CD14-positive monocyte (primary cell): ENCODE data around the gene ANKRD55. TPM values are rescaled to one million over a fixed set of nuclear protein-coding genes. Genes with fewer than 3 reads are reported as not detected.

Experiments
- DNase-seq, 3 donors: peaks; one replicate each; pipeline ENCODE4 v3.0.0-alpha.2; 2011 to 2022
- H2AFZ ChIP-seq: 2 replicates; pipeline ENCODE4 v1.6.0; 2012; ENCODE audit warnings: mild to moderate bottlenecking, low read depth, low read length, inconsistent platforms; ENCODE audit not compliant: insufficient read depth, poor library complexity, severe bottlenecking
- H3K27ac ChIP-seq, 2 donors: 1 replicate in 1 of 2; 2 replicates in 1 of 2; pipeline ENCODE4 v1.5.1; 2012 to 2013; ENCODE audit warnings: low read length in 2 of 2, control low read depth in 1 of 2, inconsistent platforms in 1 of 2, low read depth in 1 of 2, mild to moderate bottlenecking in 1 of 2
- H3K27me3 ChIP-seq, 2 donors: one replicate each; pipeline versions ENCODE4 v1.6.0 to v1.6.1; 2011 to 2013; ENCODE audit warnings: low read length in 2 of 2; ENCODE audit not compliant: control insufficient read depth in 2 of 2, insufficient read depth in 2 of 2
- H3K36me3 ChIP-seq, 2 donors: replicated peaks in 1 of 2; 1 replicate in 1 of 2; 2 replicates in 1 of 2; pipeline versions ENCODE4 v1.5.1 to v1.6.1; 2012 to 2013; ENCODE audit warnings: low read length in 2 of 2, control low read depth in 1 of 2, inconsistent platforms in 1 of 2, mild to moderate bottlenecking in 1 of 2; ENCODE audit not compliant: insufficient read depth in 2 of 2, control insufficient read depth in 1 of 2
- H3K4me1 ChIP-seq, 2 donors: 1 replicate in 1 of 2; 2 replicates in 1 of 2; pipeline versions ENCODE4 v1.5.1 to v1.6.1; 2012 to 2013; ENCODE audit warnings: low read length in 2 of 2, control low read depth in 1 of 2, inconsistent platforms in 1 of 2, mild to moderate bottlenecking in 1 of 2, moderate library complexity in 1 of 2; ENCODE audit not compliant: insufficient read depth in 2 of 2, control insufficient read depth in 1 of 2
- H3K4me2 ChIP-seq: replicated peaks from 2 replicates; pipeline ENCODE3; 2012; ENCODE audit warnings: low read length, moderate library complexity, mild to moderate bottlenecking; ENCODE audit not compliant: poor library complexity, severe bottlenecking; ENCODE audit errors: extremely low read depth
- H3K4me3 ChIP-seq, 3 experiments: fragments of 200-600 bp in 1 of 3; sonication (generic) in 1 of 3; replicated peaks in 1 of 3; 1 replicate in 2 of 3; 2 replicates in 1 of 3; pipeline ENCODE4 v1.5.1; 2011 to 2013; ENCODE audit warnings: low read length in 3 of 3, mild to moderate bottlenecking in 3 of 3, control low read depth in 2 of 3, low read depth in 2 of 3, inconsistent platforms in 1 of 3, moderate library complexity in 1 of 3
- H3K79me2 ChIP-seq: 2 replicates; pipeline ENCODE4 v1.6.0; 2012; ENCODE audit warnings: mild to moderate bottlenecking, control low read depth, inconsistent platforms, low read length, moderate library complexity; ENCODE audit not compliant: insufficient read depth
- H3K9ac ChIP-seq: 2 replicates; pipeline ENCODE4 v1.6.0; 2017; ENCODE audit warnings: low read length, mild to moderate bottlenecking; ENCODE audit not compliant: insufficient read depth, poor library complexity, severe bottlenecking
- H3K9me3 ChIP-seq, 2 donors: replicated peaks in 1 of 2; 1 replicate in 1 of 2; 2 replicates in 1 of 2; pipeline versions ENCODE4 v1.5.1 to v1.6.1; 2012 to 2013; ENCODE audit warnings: low read length in 2 of 2, control low read depth in 1 of 2; ENCODE audit not compliant: control insufficient read depth in 1 of 2, insufficient read depth in 1 of 2
- H4K20me1 ChIP-seq: 2 replicates; pipeline ENCODE4 v1.6.0; 2012; ENCODE audit warnings: mild to moderate bottlenecking, low read length, control low read depth, moderate library complexity; ENCODE audit not compliant: insufficient read depth
- H3K27ac Mint-ChIP-seq, 7 donors: one replicate each; pipeline ENCODE4 v1.8.0; 2020; ENCODE audit warnings: mild to moderate bottlenecking in 7 of 7, mixed read lengths in 7 of 7, moderate library complexity in 6 of 7, inconsistent platforms in 2 of 7
- H3K27me3 Mint-ChIP-seq, 3 donors: one replicate each; pipeline ENCODE4 v1.8.0; 2021 to 2022; ENCODE audit warnings: low read depth in 3 of 3, mild to moderate bottlenecking in 3 of 3, mixed read lengths in 3 of 3, moderate library complexity in 3 of 3, inconsistent platforms in 1 of 3
- H3K36me3 Mint-ChIP-seq, 2 donors: one replicate each; pipeline ENCODE4 v1.8.0; 2020; ENCODE audit warnings: mixed read lengths in 2 of 2, inconsistent platforms in 1 of 2, mild to moderate bottlenecking in 1 of 2
- H3K4me1 Mint-ChIP-seq: one replicate; pipeline ENCODE4 v1.8.0; 2020; ENCODE audit warnings: mild to moderate bottlenecking, mixed read lengths
- H3K4me3 Mint-ChIP-seq, 2 donors: one replicate each; pipeline ENCODE4 v1.8.0; 2020; ENCODE audit warnings: mild to moderate bottlenecking in 2 of 2, mixed read lengths in 2 of 2, moderate library complexity in 1 of 2
- H3K9me3 Mint-ChIP-seq, 7 donors: one replicate each; pipeline ENCODE4 v1.8.0; 2020 to 2022; ENCODE audit warnings: mixed read lengths in 7 of 7, mild to moderate bottlenecking in 6 of 7, moderate library complexity in 6 of 7, inconsistent platforms in 2 of 7
- CTCF ChIP-seq: fragments of 200-600 bp; IDR thresholded peaks from one replicate; pipeline ENCODE4 v1.8.0; 2022; ENCODE audit warnings: antibody characterized with exemption, mild to moderate bottlenecking
- WGBS: methylation state at CpG from one replicate; pipeline ENCODE4 v1.1.5; 2013; ENCODE audit warnings: missing lambda C conversion rate; ENCODE audit not compliant: insufficient coverage; 5-methylcytosine and 5-hydroxymethylcytosine counted together
- intact Hi-C, 2 donors: fragments of 100-400 bp; cut with micrococcal nuclease; formaldehyde crosslinking; loops; one replicate each; pipeline versions ENCODE4 v1.15.0 to v1.15.1; 2023
- polyA plus RNA-seq, 3 donors: library from polyadenylated mRNA; depleted of rRNA in 1 of 3; unstranded in 2 of 3; stranded (reverse) in 1 of 3; fragments of 300-500 nt in 2 of 3; fragments of >200 nt in 1 of 3; fragmentation: Illumina TruSeq in 2 of 3; gene quantifications; 1 replicate in 2 of 3; 2 replicates in 1 of 3; pipeline ENCODE4 v1.2.3, GENCODE V29; 2012 to 2021

ANKRD55 gene
- polyA plus RNA-seq, 3 donors, result 0.20 to 0.55 (median 0.28) TPM

GRCh38 chr5:56091664-56092063 lies 141.5 kb downstream of the ANKRD55 start:
- H3K4me3 ChIP-seq, result no peak overlapping the region
- no peak overlapping the region for H2AFZ ChIP-seq
- no peaks in the 10 kb centered on the region for H3K36me3 ChIP-seq
- Mint-ChIP-seq H3K4me3 (no peak overlapping the region), H3K27me3 (peaks cover 0 to 1% (median 0%) of the 10 kb centered on the region in 3 donors), H3K9me3 (peaks cover 0 to 4% (median 2%) of the 10 kb centered on the region in 7 donors), H3K4me1 (peaks cover 23% of the 10 kb centered on the region), H3K36me3 (no peaks in the 10 kb centered on the region), H3K27ac (no peak overlapping the region)
- no peak for DNase-seq
- peaks cover 10 to 12% of the 10 kb centered on the region in 2 donors for H3K4me1 ChIP-seq
- H4K20me1 ChIP-seq, result no peaks in the 10 kb centered on the region
- H3K9me3 ChIP-seq, result no peaks in the 10 kb centered on the region
- no peak overlapping the region for H3K27ac ChIP-seq
- no peak for TF ChIP-seq CTCF
- H3K4me2 ChIP-seq, result no peak overlapping the region
- no peaks in the 10 kb centered on the region for H3K27me3 ChIP-seq
- intact Hi-C loops, result no loop called here
- no peak overlapping the region for H3K9ac ChIP-seq
- H3K79me2 ChIP-seq, result no peaks in the 10 kb centered on the region

- peak overlapping the region in 1 of 7 donors; percentile 6 for H3K27ac Mint-ChIP-seq
- H3K9me3 Mint-ChIP-seq, result peaks cover 0 to 4% (median 2%) of the 10 kb centered on the region in 7 donors
- no peak overlapping the region for H3K4me2 ChIP-seq
- no peak for TF ChIP-seq CTCF
- no peak for DNase-seq
- WGBS, result 87% methylated on average over 6 of the region's 7 CpGs
- peak overlapping the region; percentile 35 for H2AFZ ChIP-seq
- peaks cover 10 to 12% of the 10 kb centered on the region in 2 donors for H3K4me1 ChIP-seq
- H4K20me1 ChIP-seq, result no peaks in the 10 kb centered on the region
- H3K4me1 Mint-ChIP-seq, result peaks cover 23% of the 10 kb centered on the region
- no peaks in the 10 kb centered on the region for H3K36me3 ChIP-seq
- H3K4me3 ChIP-seq, result no peak overlapping the region
- H3K4me3 Mint-ChIP-seq, result no peak overlapping the region
- no peaks in the 10 kb centered on the region for H3K27me3 ChIP-seq
- H3K79me2 ChIP-seq, result no peaks in the 10 kb centered on the region
- H3K27me3 Mint-ChIP-seq, result peaks cover 0 to 1% (median 0%) of the 10 kb centered on the region in 3 donors
- H3K9me3 ChIP-seq, result no peaks in the 10 kb centered on the region
- peak overlapping the region; percentile 8 for H3K9ac ChIP-seq
- intact Hi-C loops, result no loop called here
- H3K36me3 Mint-ChIP-seq, result no peaks in the 10 kb centered on the region
- no peak overlapping the region for H3K27ac ChIP-seq
Measured at GRCh38 chr5:56090793-56091460, 142.2 kb downstream of the ANKRD55 start.
